NCI-H2107 treated with DMSO at 0.1 percent for 48 hours (cell line): ENCODE data around the gene FITM1.

Source experiments
- DNase-seq: peaks from one replicate; lab custom pipeline; 2025; ENCODE audit not compliant: unreplicated experiment; lab: John Stamatoyannopoulos, UW

Gene FITM1

GRCh38 chr14:24181371-24182077, 51.1 kb downstream of the FITM1 start:
- DNase-seq = no peak
